ENCODE data around the gene CHRD.

CHRD gene

DNA sequence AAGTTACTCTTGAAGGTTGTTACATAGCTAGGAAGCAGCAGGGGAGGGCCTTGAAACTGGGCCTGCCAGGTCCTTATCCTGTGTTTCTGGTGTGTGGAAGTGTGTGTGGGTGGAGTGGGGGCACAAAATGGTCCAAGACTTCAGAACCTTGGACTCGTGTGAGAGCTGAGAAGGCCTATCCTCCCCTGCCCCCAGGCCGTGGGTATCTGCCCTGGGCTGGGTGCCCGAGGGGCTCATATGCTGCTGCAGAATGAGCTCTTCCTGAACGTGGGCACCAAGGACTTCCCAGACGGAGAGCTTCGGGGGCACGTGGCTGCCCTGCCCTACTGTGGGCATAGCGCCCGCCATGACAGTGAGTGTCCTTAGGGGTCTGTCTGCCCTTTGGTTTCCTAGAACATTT, 4.5 kb downstream of the CHRD start:
- FAIRE-seq: no peak

GRCh38 chr3:184384856-184385422, 5.1 kb downstream of the CHRD start:
- no peak for FAIRE-seq

GRCh38 chr3:184386047-184386806, 6.4 kb downstream of the CHRD start:
- FAIRE-seq: no peak

- FAIRE-seq: no peak
These were observed 7.4 kb downstream of the CHRD start for GRCh38 chr3:184387174-184387714.

GRCh38 chr3:184388164-184388935, 8.5 kb downstream of the CHRD start:
- no peak for FAIRE-seq

- no peak for FAIRE-seq
These were observed 9.0 kb downstream of the CHRD start for GRCh38 chr3:184388936-184389230.

- no peak for FAIRE-seq
These were observed 9.5 kb downstream of the CHRD start for GRCh38 chr3:184389384-184389783.

- FAIRE-seq: no peak
These were observed 10.2 kb downstream of the CHRD start for GRCh38 chr3:184389935-184390528.

DNA sequence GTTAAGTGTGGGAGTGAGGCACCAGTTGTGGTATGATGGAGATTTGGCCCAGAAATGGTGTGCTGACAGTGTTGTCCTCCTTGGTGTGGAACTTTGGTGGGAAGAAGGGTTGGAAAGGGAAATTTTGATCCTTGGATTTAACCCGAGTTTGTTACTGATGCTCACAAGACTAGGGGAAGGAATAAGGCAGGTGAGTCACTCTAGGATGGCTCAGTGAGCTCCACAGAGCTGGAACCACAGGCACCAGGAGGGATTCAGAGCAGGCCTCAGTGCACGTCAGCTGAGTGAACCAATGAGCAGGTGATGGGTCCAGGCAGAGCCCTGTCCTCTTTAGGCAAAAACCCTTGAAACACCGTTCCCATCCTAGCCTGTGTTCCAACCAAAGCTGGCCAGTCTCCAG, 11.4 kb downstream of the CHRD start:
- no peak for FAIRE-seq

DNA sequence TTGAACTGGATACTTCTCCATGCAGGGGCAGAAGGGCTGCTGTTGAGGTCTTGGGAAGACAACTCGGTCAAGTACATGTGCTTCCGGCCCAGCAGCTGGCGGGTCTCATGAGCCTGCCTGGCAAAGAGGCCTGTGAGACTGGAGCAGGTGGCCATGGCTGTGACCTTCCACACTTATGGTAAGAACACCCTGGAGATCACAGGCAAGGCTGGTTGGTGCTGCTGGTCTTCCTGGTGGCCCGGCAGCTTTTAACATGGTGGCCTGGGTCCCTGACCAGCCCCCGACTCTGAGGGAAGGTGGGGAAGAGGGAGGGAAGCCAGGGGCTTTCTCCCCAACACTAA, 15.4 kb downstream of the CHRD start:
- no peak for FAIRE-seq

DNA sequence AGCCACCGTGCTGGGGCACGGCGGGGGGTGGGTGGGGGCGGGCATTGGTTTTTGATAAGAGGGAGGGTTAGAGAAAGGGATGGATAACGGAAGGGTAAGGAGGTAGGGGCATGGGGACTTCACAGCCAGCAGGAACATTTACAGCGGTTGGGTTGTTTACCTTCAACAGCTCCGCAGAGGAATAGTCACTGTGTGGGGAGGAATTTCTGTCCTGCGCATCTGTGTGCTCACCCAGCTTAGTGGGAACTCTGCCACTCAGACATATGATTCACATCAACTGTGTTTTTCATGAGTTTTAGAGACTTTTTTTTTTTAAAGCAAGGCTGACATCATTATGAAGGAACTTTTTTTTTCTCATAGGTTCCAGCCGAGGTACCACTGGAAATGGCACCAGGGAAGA, 19.6 kb downstream of the CHRD start:
- FAIRE-seq: no peak

DNA sequence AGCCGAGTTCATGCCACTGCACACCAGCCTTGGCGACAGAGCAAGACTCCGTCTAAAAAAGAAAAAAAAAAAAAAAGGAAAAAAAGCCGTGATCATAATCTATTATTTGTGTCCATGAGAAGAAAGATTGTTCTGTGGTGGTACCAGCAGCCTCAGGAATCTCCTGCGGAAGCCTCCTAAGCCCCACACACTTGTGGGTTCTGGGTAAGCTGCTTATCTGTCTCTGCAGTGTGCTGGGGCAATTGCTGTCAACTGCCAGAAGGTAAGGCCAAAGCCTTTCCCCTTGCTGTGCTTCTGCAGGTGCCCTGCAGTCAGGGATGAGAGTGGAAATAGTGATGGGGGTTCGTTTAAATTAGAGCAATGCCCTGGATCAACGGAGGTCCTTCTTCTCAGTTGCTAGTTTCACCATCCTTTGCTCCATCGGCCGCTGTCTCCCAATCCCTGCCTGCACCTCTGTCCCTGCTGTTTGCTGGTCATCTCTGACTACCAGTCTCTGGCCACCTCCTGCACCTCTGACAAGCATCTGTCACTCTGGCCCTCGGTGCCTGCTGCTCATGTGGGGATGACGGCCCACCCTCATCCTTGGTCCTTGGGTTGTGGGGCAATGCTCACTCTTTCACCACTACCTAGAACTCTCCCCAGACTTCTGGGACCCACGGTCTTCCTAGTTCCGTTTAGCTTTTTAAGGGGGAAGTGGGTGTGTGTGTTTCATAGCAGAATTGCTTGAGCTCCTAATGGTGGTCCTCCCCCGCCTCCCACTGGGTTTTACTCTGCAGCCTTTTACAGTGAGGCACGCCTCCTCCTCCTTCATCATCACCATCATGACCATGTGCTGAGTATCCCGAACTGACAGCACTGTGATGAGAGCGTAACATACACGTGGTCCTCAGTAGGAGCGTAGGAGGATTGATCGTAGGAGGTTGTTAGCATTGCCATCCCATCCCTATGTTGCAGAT, 25.5 kb downstream of the CHRD start:
- FAIRE-seq: no peak

- no peak for FAIRE-seq
These were observed 29.6 kb downstream of the CHRD start for GRCh38 chr3:184409331-184409926.

- no peak for FAIRE-seq
These were observed 30.2 kb downstream of the CHRD start for GRCh38 chr3:184409946-184410500.

GRCh38 chr3:184414418-184415202, 34.8 kb downstream of the CHRD start:
- no peak for FAIRE-seq

DNA sequence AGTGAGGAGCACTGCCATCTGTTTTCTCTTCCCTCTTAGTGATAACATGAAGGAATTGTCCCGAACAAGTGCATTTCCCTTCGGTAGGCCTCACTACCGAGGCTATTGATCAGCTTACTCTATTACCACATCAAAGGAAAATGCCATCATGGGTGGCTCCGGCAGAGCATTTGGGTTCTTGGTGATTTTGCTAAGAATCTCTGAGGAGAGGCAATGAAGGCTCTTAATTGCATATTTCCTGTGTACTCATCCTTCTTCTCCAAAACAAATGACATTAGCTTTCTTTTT, 35.3 kb downstream of the CHRD start:
- no peak for FAIRE-seq

DNA sequence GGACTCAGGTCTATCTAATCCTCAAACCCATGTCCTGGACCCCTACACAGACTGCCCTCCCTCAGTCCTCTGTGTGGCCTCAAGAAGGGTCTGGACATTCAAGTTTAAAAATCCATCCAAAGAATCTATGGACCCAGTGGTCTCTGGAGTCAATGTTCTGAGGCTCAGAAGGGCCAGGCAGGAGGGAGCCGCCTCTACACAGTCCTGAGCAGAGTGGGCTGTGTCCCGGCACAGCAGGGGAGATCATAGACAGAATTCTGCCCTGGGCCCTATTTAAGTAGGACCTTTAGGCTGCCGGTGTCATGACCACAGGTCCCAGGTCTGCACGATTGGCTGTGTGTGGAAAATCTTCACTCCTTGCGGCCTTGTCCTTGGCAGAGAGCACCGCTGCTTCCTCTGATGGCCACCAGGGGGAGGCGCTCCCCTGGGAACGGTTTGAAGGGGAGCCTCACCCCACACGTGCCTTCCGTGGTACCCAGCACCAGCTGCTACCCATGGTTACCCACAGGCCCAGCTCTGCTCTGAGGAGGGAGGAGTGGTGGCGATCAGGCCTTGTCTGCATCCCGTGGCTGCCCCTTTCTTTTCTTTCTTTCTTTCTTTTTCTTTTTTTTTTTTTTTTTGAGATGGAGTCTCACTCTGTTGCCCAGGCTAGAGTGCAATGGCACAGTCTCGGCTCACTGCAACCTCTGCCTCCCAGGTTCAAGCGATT, 37.9 kb downstream of the CHRD start:
- FAIRE-seq: no peak

DNA sequence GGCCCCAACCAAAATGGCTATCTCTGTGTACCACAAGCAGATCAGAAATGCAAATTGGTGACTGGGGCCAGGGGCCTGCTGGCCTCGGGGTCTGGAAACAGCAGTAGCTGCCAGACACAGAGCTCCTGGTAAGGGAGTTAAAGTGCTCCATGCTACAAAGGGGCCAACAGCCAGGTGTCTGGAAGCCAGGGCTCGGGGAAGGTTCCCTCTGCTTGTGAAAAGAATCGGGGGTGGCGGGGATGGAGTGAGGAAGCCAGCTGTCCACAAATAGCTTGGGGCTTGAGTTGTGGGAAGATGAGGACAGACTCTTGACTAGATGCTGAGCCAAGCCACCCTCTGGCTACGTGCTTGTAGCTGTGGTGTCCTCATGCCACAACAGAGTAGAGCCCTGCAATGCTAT, 39.3 kb downstream of the CHRD start:
- FAIRE-seq: no peak

- no peak for FAIRE-seq
These were observed 43.7 kb downstream of the CHRD start for GRCh38 chr3:184423561-184423960.

- no peak for FAIRE-seq
These were observed 46.9 kb downstream of the CHRD start for GRCh38 chr3:184426691-184427141.
